Skeletal muscle satellite cell (primary cell): ENCODE measurements around the gene TUBGCP2.

ENCODE experiments used
- H3K27me3 ChIP-seq: 2 replicates; pipeline ENCODE4 v1.7.0; 2013; ENCODE audit warnings: low read length; ENCODE audit not compliant: control insufficient read depth, insufficient read depth
- H3K36me3 ChIP-seq: 2 replicates; pipeline ENCODE4 v1.7.0; 2013; ENCODE audit warnings: mild to moderate bottlenecking, control low read depth, low read length; ENCODE audit not compliant: insufficient read depth
- H3K4me1 ChIP-seq: 2 replicates; pipeline ENCODE4 v1.7.0; 2013; ENCODE audit warnings: low read length; ENCODE audit not compliant: control insufficient read depth, insufficient read depth
- H3K4me2 ChIP-seq: 2 replicates; pipeline ENCODE4 v1.7.0; 2013; ENCODE audit warnings: mild to moderate bottlenecking, low read length
- H3K4me3 ChIP-seq: 2 replicates; pipeline ENCODE4 v1.7.0; 2013; ENCODE audit warnings: low read length
- H3K9ac ChIP-seq: 2 replicates; pipeline ENCODE4 v1.7.0; 2013; ENCODE audit warnings: mild to moderate bottlenecking, low read depth, low read length, moderate library complexity
- H3K9me3 ChIP-seq: replicated peaks from 2 replicates; pipeline ENCODE4 v1.7.0; 2013; ENCODE audit warnings: mild to moderate bottlenecking, control low read depth, low read length

Gene TUBGCP2

GRCh38 chr10:133292919-133293809 lies 15.5 kb downstream of the TUBGCP2 start:
- peak overlapping the region; percentile 65 for H3K4me2 ChIP-seq
- H3K9me3 ChIP-seq: no peaks in the 10 kb centered on the region
- peaks cover 17% of the 10 kb centered on the region for H3K4me1 ChIP-seq
- no peaks in the 10 kb centered on the region for H3K27me3 ChIP-seq
- H3K9ac ChIP-seq: no peak overlapping the region
- H3K36me3 ChIP-seq: peaks cover 59% of the 10 kb centered on the region
- peak overlapping the region; percentile 33 for H3K4me3 ChIP-seq

GRCh38 chr10:133289761-133290160 lies 18.9 kb downstream of the TUBGCP2 start:
- no peaks in the 10 kb centered on the region for H3K27me3 ChIP-seq
- H3K9me3 ChIP-seq: no peaks in the 10 kb centered on the region
- H3K4me3 ChIP-seq: no peak overlapping the region
- H3K36me3 ChIP-seq: peaks cover 61% of the 10 kb centered on the region
- H3K9ac ChIP-seq: no peak overlapping the region
- no peak overlapping the region for H3K4me2 ChIP-seq
- H3K4me1 ChIP-seq: peaks cover 17% of the 10 kb centered on the region

GRCh38 chr10:133287832-133288500 lies 20.7 kb downstream of the TUBGCP2 start:
- no peak overlapping the region for H3K4me3 ChIP-seq
- no peak overlapping the region for H3K9ac ChIP-seq
- no peaks in the 10 kb centered on the region for H3K9me3 ChIP-seq
- H3K4me1 ChIP-seq: peaks cover 7% of the 10 kb centered on the region
- H3K36me3 ChIP-seq: peaks cover 75% of the 10 kb centered on the region
- H3K4me2 ChIP-seq: no peak overlapping the region
- H3K27me3 ChIP-seq: no peaks in the 10 kb centered on the region

GRCh38 chr10:133286366-133286765 lies 22.3 kb downstream of the TUBGCP2 start:
- Histone ChIP-seq H3K4me3 (no peak overlapping the region), H3K4me1 (no peaks in the 10 kb centered on the region), H3K36me3 (peaks cover 83% of the 10 kb centered on the region), H3K9ac (no peak overlapping the region), H3K9me3 (no peaks in the 10 kb centered on the region), H3K4me2 (no peak overlapping the region), H3K27me3 (no peaks in the 10 kb centered on the region)

- Histone ChIP-seq H3K9ac (no peak overlapping the region), H3K27me3 (no peaks in the 10 kb centered on the region), H3K4me1 (no peaks in the 10 kb centered on the region), H3K9me3 (no peaks in the 10 kb centered on the region), H3K36me3 (peaks cover 79% of the 10 kb centered on the region), H3K4me3 (no peak overlapping the region), H3K4me2 (no peak overlapping the region)
Measured at GRCh38 chr10:133285217-133285616, 23.5 kb downstream of the TUBGCP2 start.

- Histone ChIP-seq H3K9ac (no peak overlapping the region), H3K9me3 (no peaks in the 10 kb centered on the region), H3K4me1 (no peaks in the 10 kb centered on the region), H3K36me3 (peaks cover 71% of the 10 kb centered on the region), H3K4me3 (no peak overlapping the region), H3K4me2 (no peak overlapping the region), H3K27me3 (no peaks in the 10 kb centered on the region)
Measured at GRCh38 chr10:133283931-133284330, 24.7 kb downstream of the TUBGCP2 start.

- no peaks in the 10 kb centered on the region for H3K4me1 ChIP-seq
- no peaks in the 10 kb centered on the region for H3K27me3 ChIP-seq
- no peak overlapping the region for H3K9ac ChIP-seq
- H3K4me3 ChIP-seq: no peak overlapping the region
- H3K9me3 ChIP-seq: no peaks in the 10 kb centered on the region
- peaks cover 63% of the 10 kb centered on the region for H3K36me3 ChIP-seq
- H3K4me2 ChIP-seq: no peak overlapping the region
Measured at GRCh38 chr10:133282846-133283390, 25.8 kb downstream of the TUBGCP2 start.

- Histone ChIP-seq H3K9ac (no peak overlapping the region), H3K27me3 (peaks cover 3% of the 10 kb centered on the region), H3K36me3 (peaks cover 56% of the 10 kb centered on the region), H3K9me3 (no peaks in the 10 kb centered on the region), H3K4me3 (no peak overlapping the region), H3K4me2 (no peak overlapping the region), H3K4me1 (no peaks in the 10 kb centered on the region)
Measured at GRCh38 chr10:133281628-133282372, 26.9 kb downstream of the TUBGCP2 start.

- H3K4me3 ChIP-seq: no peak overlapping the region
- peaks cover 9% of the 10 kb centered on the region for H3K27me3 ChIP-seq
- no peaks in the 10 kb centered on the region for H3K9me3 ChIP-seq
- no peak overlapping the region for H3K4me2 ChIP-seq
- H3K9ac ChIP-seq: no peak overlapping the region
- H3K4me1 ChIP-seq: no peaks in the 10 kb centered on the region
- peaks cover 50% of the 10 kb centered on the region for H3K36me3 ChIP-seq
Measured at GRCh38 chr10:133281084-133281483, 27.6 kb downstream of the TUBGCP2 start.

- no peak overlapping the region for H3K4me2 ChIP-seq
- H3K4me1 ChIP-seq: no peaks in the 10 kb centered on the region
- peaks cover 15% of the 10 kb centered on the region for H3K27me3 ChIP-seq
- no peak overlapping the region for H3K9ac ChIP-seq
- H3K9me3 ChIP-seq: no peaks in the 10 kb centered on the region
- H3K4me3 ChIP-seq: no peak overlapping the region
- H3K36me3 ChIP-seq: peaks cover 44% of the 10 kb centered on the region
Measured at GRCh38 chr10:133280391-133281059, 28.1 kb downstream of the TUBGCP2 start.
